HG02840 (cell line): ENCODE data around the gene IL10.
A peak's percentile ranks its signal among the peaks of the same experiment; 100 is the strongest.
"Not testable (repeated sequence)": the region's sequence is repeated elsewhere in the genome, so short reads cannot be mapped to it uniquely, and the experiment has no call there.

Experiments used
- ATAC-seq: cut with Tn5 transposase; IDR thresholded peaks from one replicate; pipeline ENCODE4 v1.9.1; 2021; ENCODE audit warnings: mild to moderate bottlenecking, moderate library complexity, moderate number of reproducible peaks; ENCODE audit not compliant: unreplicated experiment, low FRiP score

IL10 gene

GRCh38 chr1:206794294-206794908 is 22.1 kb upstream of the IL10 start:
- ATAC-seq, result no peak

- ATAC-seq, result no peak
These were observed 21.3 kb upstream of the IL10 start for GRCh38 chr1:206793620-206794019.

GRCh38 chr1:206792939-206793607 is 20.8 kb upstream of the IL10 start:
- ATAC-seq, result no peak

- no peak for ATAC-seq
These were observed 18.4 kb upstream of the IL10 start for GRCh38 chr1:206790502-206791250.

GRCh38 chr1:206788487-206789050 is 16.3 kb upstream of the IL10 start:
- ATAC-seq, result no peak

- no peak for ATAC-seq
These were observed 15.6 kb upstream of the IL10 start for GRCh38 chr1:206787891-206788290.

GRCh38 chr1:206786212-206786886 is 14.1 kb upstream of the IL10 start:
- no peak for ATAC-seq

- ATAC-seq, result no peak
These were observed 13.0 kb upstream of the IL10 start for GRCh38 chr1:206785182-206785765.

- peak; percentile 48 for ATAC-seq
These were observed 12.2 kb upstream of the IL10 start for GRCh38 chr1:206784471-206784903.

GRCh38 chr1:206783506-206783905 is 11.2 kb upstream of the IL10 start:
- no peak for ATAC-seq

- ATAC-seq, result no peak
These were observed 10.2 kb upstream of the IL10 start for GRCh38 chr1:206782448-206782847.

- no peak for ATAC-seq
These were observed 7.3 kb upstream of the IL10 start for GRCh38 chr1:206779638-206780037.

- ATAC-seq, result not testable (repeated sequence)
These were observed 6.6 kb upstream of the IL10 start for GRCh38 chr1:206778911-206779310.

- no peak for ATAC-seq
These were observed 5.7 kb upstream of the IL10 start for GRCh38 chr1:206778031-206778430.

- no peak for ATAC-seq
These were observed 3.9 kb upstream of the IL10 start for GRCh38 chr1:206776229-206776628.

GRCh38 chr1:206774093-206774492 is 1.8 kb upstream of the IL10 start:
- no peak for ATAC-seq

- no peak for ATAC-seq
These were observed 979 bp downstream of the IL10 start for GRCh38 chr1:206771338-206771692.

GRCh38 chr1:206770531-206771337 is 1.6 kb downstream of the IL10 start, which contains the start of gene IL19:
Gene IL19, plus strand, starts transcription at chr1:206770773. Its CDS starts 65,890 bp downstream, at chr1:206836663.
- ATAC-seq, result no peak

GRCh38 chr1:206769304-206769731 is 3.0 kb downstream of the IL10 start:
- ATAC-seq, result peak; percentile 52
